Activated T-helper 17 cell treated with anti-CD3 and anti-CD28 coated beads, Interleukin-2, amount 50 U/mL, for 72 hours (primary cell): Measurements from ENCODE around the gene PKNOX1. TPM values are rescaled to one million over a fixed set of nuclear protein-coding genes. Genes with fewer than 3 reads are reported as not detected.
"Not testable (repeated sequence)": the region's sequence is repeated elsewhere in the genome, so short reads cannot be mapped to it uniquely, and the experiment has no call there.

Experiments
- ATAC-seq: fragments of 150-1000 bp; cut with Tn5 transposase; replicated peaks from 2 replicates; pipeline ENCODE4 v1.10.0; 2021; ENCODE audit warnings: mild to moderate bottlenecking, moderate library complexity
- H3K27ac Mint-ChIP-seq: one replicate; pipeline ENCODE4 v1.8.0; 2022; ENCODE audit warnings: mixed read lengths
- H3K27me3 Mint-ChIP-seq: one replicate; pipeline ENCODE4 v1.8.0; 2022; ENCODE audit warnings: mixed read lengths
- H3K36me3 Mint-ChIP-seq: one replicate; pipeline ENCODE4 v1.8.0; 2022; ENCODE audit warnings: low read depth, mild to moderate bottlenecking, mixed read lengths
- H3K4me1 Mint-ChIP-seq: one replicate; pipeline ENCODE4 v1.8.0; 2022; ENCODE audit warnings: mixed read lengths
- H3K4me3 Mint-ChIP-seq: one replicate; pipeline ENCODE4 v1.8.0; 2022; ENCODE audit warnings: mild to moderate bottlenecking, mixed read lengths
- H3K9me3 Mint-ChIP-seq: one replicate; pipeline ENCODE4 v1.8.0; 2022; ENCODE audit warnings: mixed read lengths
- total RNA-seq, 2 donors: library from RNA; stranded (reverse); gene quantifications; one replicate each; pipeline ENCODE4 v1.2.3, GENCODE V29; 2022

PKNOX1 gene
- total RNA-seq, 2 donors from 2014 or later, result 18.0 to 29.6 TPM

GRCh38 chr21:42938606-42938995 lies 35.8 kb upstream of the PKNOX1 start:
- H3K27ac Mint-ChIP-seq, H3K4me3 Mint-ChIP-seq, H3K36me3 Mint-ChIP-seq, ATAC-seq, H3K4me1 Mint-ChIP-seq, H3K9me3 Mint-ChIP-seq, H3K27me3 Mint-ChIP-seq: not testable (repeated sequence)

- no peaks in the 10 kb centered on the region for H3K36me3 Mint-ChIP-seq
- H3K9me3 Mint-ChIP-seq, result no peaks in the 10 kb centered on the region
- no peak overlapping the region for H3K4me3 Mint-ChIP-seq
- H3K27me3 Mint-ChIP-seq, result no peaks in the 10 kb centered on the region
- no peaks in the 10 kb centered on the region for H3K4me1 Mint-ChIP-seq
- no peak for ATAC-seq
- no peak overlapping the region for H3K27ac Mint-ChIP-seq
Observed at GRCh38 chr21:42939582-42940413, 34.6 kb upstream of the PKNOX1 start.

DNA sequence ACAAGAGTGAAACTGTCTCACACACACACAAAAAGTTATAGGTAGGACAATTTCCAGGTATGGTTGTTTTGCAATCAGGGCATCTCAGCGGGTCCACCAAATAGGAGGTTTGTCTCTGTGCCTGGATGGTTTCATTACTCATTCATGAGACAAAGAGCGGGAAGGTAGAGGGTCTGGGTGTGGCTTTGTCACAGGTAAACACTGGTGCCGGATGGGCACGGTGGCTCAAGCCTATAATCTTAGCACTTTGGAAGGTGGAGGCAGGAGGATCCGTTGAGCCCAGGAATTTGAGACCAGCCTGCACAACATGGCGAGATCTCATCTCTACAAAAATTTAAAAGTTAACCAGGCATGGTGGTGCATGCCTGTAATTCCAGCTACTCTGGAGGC lies 32.7 kb upstream of the PKNOX1 start:
- no peaks in the 10 kb centered on the region for H3K27me3 Mint-ChIP-seq
- no peaks in the 10 kb centered on the region for H3K36me3 Mint-ChIP-seq
- no peak overlapping the region for H3K27ac Mint-ChIP-seq
- no peaks in the 10 kb centered on the region for H3K4me1 Mint-ChIP-seq
- H3K9me3 Mint-ChIP-seq, result no peaks in the 10 kb centered on the region
- H3K4me3 Mint-ChIP-seq, result no peak overlapping the region
- no peak for ATAC-seq

- ATAC-seq, result no peak
- Mint-ChIP-seq H3K27me3 (no peaks in the 10 kb centered on the region), H3K9me3 (no peaks in the 10 kb centered on the region), H3K36me3 (no peaks in the 10 kb centered on the region), H3K27ac (no peak overlapping the region), H3K4me1 (no peaks in the 10 kb centered on the region), H3K4me3 (no peak overlapping the region)
Observed at GRCh38 chr21:42942244-42942643, 32.1 kb upstream of the PKNOX1 start.

GRCh38 chr21:42949094-42949755 lies 25.1 kb upstream of the PKNOX1 start:
- not testable (repeated sequence) for H3K27ac Mint-ChIP-seq, ATAC-seq

GRCh38 chr21:42951193-42951592 lies 23.2 kb upstream of the PKNOX1 start:
- not testable (repeated sequence) for H3K27ac Mint-ChIP-seq, H3K4me1 Mint-ChIP-seq, H3K27me3 Mint-ChIP-seq, H3K36me3 Mint-ChIP-seq, ATAC-seq, H3K4me3 Mint-ChIP-seq, H3K9me3 Mint-ChIP-seq

More at GRCh38 chr21:42949094-42949755, 25.1 kb upstream of the PKNOX1 start:
- not testable (repeated sequence) for H3K27me3 Mint-ChIP-seq, H3K4me1 Mint-ChIP-seq, H3K9me3 Mint-ChIP-seq, H3K36me3 Mint-ChIP-seq
- peak overlapping the region; percentile 43 for H3K4me3 Mint-ChIP-seq

GRCh38 chr21:42956824-42957630 lies 17.3 kb upstream of the PKNOX1 start:
- no peaks in the 10 kb centered on the region for H3K9me3 Mint-ChIP-seq

DNA sequence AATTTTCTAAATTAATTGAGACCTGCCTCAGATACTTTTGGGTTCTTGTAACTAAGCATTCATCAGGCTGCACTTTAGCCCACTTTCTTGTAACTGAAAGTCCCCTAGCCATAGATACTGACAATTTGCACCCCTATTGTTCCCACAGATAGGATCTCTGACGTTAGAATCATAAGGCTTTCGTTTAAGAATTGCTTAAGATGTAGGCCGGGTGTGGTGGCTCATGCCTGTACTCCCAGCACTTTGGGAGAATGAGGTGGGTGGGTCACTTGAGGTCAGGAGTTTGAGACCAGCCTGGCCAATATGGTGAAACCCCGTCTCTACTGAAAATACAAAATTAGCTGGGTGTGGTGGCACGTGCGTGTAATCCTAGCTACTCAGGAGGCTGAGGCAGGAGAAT lies 16.2 kb upstream of the PKNOX1 start:
- not testable (repeated sequence) for H3K4me1 Mint-ChIP-seq, H3K36me3 Mint-ChIP-seq, H3K27ac Mint-ChIP-seq, H3K9me3 Mint-ChIP-seq, H3K27me3 Mint-ChIP-seq, H3K4me3 Mint-ChIP-seq, ATAC-seq

More at GRCh38 chr21:42956824-42957630, 17.3 kb upstream of the PKNOX1 start:
- Mint-ChIP-seq H3K4me1 (no peaks in the 10 kb centered on the region), H3K27me3 (no peaks in the 10 kb centered on the region), H3K27ac (no peak overlapping the region), H3K4me3 (no peak overlapping the region), H3K36me3 (no peaks in the 10 kb centered on the region)
- peak; percentile 98 for ATAC-seq

DNA sequence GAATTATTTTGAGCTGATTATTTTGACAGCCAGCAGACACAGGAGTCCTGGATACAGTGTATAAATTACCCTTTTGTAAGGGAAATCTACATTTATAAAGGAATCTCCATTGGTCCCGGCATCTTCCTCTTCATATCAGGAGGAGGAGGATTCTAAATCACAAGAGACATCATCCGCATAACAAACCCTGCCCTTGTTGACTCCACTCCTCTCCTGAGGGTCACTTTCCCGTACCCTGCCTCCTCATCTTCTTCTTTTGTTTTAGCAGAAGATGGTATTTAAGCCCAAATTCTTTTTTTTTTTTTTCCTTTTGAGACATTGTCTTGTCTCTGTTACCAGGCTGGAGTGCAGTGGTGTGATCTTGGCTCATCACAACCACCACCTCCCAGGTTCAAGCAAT lies 14.6 kb upstream of the PKNOX1 start:
- no peak for ATAC-seq
- no peaks in the 10 kb centered on the region for H3K9me3 Mint-ChIP-seq
- no peak overlapping the region for H3K4me3 Mint-ChIP-seq
- H3K27me3 Mint-ChIP-seq, result no peaks in the 10 kb centered on the region
- H3K27ac Mint-ChIP-seq, result no peak overlapping the region
- H3K4me1 Mint-ChIP-seq, result no peaks in the 10 kb centered on the region
- no peaks in the 10 kb centered on the region for H3K36me3 Mint-ChIP-seq

- no peaks in the 10 kb centered on the region for H3K4me1 Mint-ChIP-seq
- no peaks in the 10 kb centered on the region for H3K36me3 Mint-ChIP-seq
- H3K9me3 Mint-ChIP-seq, result no peaks in the 10 kb centered on the region
- no peak for ATAC-seq
- H3K4me3 Mint-ChIP-seq, result no peak overlapping the region
- no peaks in the 10 kb centered on the region for H3K27me3 Mint-ChIP-seq
- no peak overlapping the region for H3K27ac Mint-ChIP-seq
Observed at GRCh38 chr21:42962380-42963007, 11.9 kb upstream of the PKNOX1 start.

- Mint-ChIP-seq H3K9me3 (no peaks in the 10 kb centered on the region), H3K27me3 (no peaks in the 10 kb centered on the region), H3K27ac (no peak overlapping the region), H3K4me3 (no peak overlapping the region), H3K36me3 (no peaks in the 10 kb centered on the region), H3K4me1 (no peaks in the 10 kb centered on the region)
- ATAC-seq, result no peak
Observed at GRCh38 chr21:42964086-42964485, 10.3 kb upstream of the PKNOX1 start.

GRCh38 chr21:42964546-42965210 lies 9.7 kb upstream of the PKNOX1 start:
- no peaks in the 10 kb centered on the region for H3K9me3 Mint-ChIP-seq
- no peak for ATAC-seq
- no peaks in the 10 kb centered on the region for H3K27me3 Mint-ChIP-seq
- no peak overlapping the region for H3K4me3 Mint-ChIP-seq
- H3K27ac Mint-ChIP-seq, result no peak overlapping the region
- H3K36me3 Mint-ChIP-seq, result no peaks in the 10 kb centered on the region
- H3K4me1 Mint-ChIP-seq, result no peaks in the 10 kb centered on the region

- H3K4me1 Mint-ChIP-seq, result no peaks in the 10 kb centered on the region
- no peak overlapping the region for H3K4me3 Mint-ChIP-seq
- ATAC-seq, result no peak
- no peak overlapping the region for H3K27ac Mint-ChIP-seq
- H3K27me3 Mint-ChIP-seq, result no peaks in the 10 kb centered on the region
- no peaks in the 10 kb centered on the region for H3K9me3 Mint-ChIP-seq
- no peaks in the 10 kb centered on the region for H3K36me3 Mint-ChIP-seq
Observed at GRCh38 chr21:42965211-42965560, 9.2 kb upstream of the PKNOX1 start.

DNA sequence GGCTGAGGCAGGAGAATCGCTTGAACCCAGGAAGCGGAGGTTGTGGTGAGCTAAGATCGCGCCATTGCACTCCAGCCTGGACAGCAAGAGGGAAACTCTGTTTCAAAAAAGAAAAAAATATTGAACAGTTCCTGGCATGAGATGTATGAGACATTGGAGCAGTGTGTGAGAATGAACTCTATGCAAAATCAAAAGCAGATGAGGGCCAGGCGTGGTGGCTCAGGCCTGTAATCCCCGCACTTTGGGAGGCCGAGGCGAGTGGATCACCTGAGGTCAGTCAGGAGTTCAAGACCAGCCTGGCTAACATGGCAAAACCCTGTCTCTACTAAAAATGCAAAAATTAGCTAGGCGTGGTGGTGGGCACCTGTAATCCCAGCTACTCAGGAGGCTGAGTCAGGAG lies 6.7 kb upstream of the PKNOX1 start:
- not testable (repeated sequence) for H3K27ac Mint-ChIP-seq, H3K36me3 Mint-ChIP-seq, H3K4me1 Mint-ChIP-seq, H3K27me3 Mint-ChIP-seq, ATAC-seq, H3K4me3 Mint-ChIP-seq, H3K9me3 Mint-ChIP-seq
